Activated CD4-positive, alpha-beta T cell treated with anti-CD3 and anti-CD28 coated beads, Interleukin-2, amount 50 U/mL, for 4 hours (primary cell): Measurements from ENCODE around the gene CXCL12.

Source experiments
- DNase-seq, 2 experiments: peaks; one replicate each; pipeline ENCODE4 v3.0.0-alpha.2; 2020

CXCL12 gene

DNA sequence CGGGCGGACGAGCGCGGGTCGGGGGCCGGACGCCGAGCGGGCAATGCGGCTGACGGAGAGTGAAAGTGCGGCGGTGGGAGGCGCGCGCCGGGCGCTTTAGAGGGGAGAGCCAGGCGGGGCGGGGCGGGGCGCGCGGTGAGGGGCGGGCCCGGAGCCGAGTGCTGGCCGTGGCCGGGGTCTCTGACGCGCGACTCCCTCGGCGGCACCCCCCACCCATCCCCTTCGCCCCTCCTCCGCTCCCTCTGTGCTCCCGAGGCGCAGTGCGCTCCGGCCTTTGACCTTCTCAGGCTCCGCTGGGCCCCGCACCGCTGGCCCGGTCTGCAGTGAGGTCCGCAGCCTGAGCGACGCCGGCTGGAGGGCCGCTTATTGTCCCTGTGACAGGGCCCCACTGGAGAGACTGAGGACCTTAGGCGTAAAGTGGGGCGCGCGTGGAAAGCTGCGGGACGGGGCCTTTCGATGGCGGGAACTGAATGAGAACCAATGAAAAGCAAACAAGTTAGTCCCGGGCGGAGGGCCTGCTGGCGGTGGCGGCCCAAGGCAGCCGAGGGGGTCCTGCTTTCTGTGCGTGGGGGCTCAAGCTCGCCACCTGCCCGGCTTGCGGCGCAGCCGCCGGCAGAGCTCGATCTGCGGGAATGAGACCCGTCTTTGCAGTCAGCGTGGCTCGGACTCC lies at the start of gene CXCL12:
Gene CXCL12 (minus strand): TSS at position 72 of the 670 bp plus-strand sequence. CDS start 92 bp downstream, outside the sequence.
- DNase-seq, result no peak

GRCh38 chr10:44427479-44427878 lies 42.6 kb upstream of the CXCL12 start:
- DNase-seq, result no peak

GRCh38 chr10:44427037-44427436 lies 42.1 kb upstream of the CXCL12 start:
- DNase-seq, result no peak

- DNase-seq, result no peak
Measured at GRCh38 chr10:44426247-44427034, 41.5 kb upstream of the CXCL12 start.

DNA sequence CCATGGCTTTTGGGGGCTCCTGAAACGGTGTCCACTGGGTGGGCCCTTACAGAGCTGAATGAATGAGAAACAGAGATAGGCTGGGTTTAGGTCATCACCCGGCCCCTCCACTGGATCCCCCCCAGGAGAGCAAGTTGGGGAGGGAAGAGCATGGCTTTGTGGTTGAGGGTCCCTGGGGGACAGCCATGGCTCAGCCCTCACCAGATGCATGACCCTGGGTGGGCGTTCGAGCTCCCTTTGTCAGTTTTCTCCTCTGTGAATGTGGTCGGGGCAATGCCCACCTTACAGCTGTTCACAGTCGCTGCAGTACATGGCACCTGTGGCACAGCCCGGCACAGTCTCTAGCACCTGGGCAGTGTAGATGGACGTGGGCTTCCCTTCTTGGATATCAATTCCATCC lies 40.6 kb upstream of the CXCL12 start:
- DNase-seq, result no peak

- no peak for DNase-seq
Measured at GRCh38 chr10:44424957-44425356, 40.1 kb upstream of the CXCL12 start.

GRCh38 chr10:44424298-44424697 lies 39.4 kb upstream of the CXCL12 start:
- no peak for DNase-seq

DNA sequence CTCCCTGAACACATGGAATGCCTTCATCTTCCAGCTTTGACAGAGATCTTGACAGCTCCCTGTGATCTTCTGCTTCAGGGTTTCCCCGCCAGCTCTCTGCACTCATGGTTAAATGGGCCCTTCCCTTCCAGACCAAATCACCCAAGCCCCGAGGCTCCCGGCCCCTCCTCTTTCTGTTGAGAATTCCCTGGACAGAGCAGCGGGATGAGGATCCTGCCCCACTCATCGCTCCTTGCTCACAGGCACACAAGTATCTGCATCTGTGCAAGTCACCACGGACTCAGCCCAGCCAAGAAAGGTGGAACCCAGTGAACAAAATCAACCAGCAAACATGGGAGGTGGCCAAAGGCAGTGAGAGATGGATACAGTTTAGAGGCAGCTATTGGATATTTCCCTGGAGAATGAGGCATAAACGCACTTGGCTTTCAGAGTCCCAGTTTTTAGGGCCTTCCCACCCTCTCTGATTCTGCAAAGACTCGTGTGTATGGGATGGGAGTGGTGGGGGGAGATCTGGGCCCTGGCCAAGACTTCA lies 37.7 kb upstream of the CXCL12 start:
- no peak for DNase-seq

DNA sequence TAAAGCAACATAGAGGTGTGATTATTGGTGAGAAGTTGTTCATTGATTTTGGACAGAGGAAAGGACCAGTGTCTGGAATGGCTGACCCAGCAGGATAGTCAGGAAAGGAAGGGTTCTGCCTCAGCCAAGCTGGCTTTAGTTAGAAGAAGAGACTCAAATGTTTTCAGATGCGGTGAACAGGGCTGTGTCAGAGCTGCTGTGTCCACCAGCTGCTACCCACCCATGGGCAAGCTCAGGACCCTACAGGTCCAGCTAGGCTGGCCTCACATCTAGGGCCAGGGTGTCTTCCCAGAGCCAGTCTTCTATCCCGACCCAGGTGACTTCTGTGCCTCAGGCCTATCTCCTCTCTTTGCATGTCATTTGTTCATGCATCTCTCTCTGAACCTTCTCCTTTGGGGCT lies 37.3 kb upstream of the CXCL12 start:
- no peak for DNase-seq

DNA sequence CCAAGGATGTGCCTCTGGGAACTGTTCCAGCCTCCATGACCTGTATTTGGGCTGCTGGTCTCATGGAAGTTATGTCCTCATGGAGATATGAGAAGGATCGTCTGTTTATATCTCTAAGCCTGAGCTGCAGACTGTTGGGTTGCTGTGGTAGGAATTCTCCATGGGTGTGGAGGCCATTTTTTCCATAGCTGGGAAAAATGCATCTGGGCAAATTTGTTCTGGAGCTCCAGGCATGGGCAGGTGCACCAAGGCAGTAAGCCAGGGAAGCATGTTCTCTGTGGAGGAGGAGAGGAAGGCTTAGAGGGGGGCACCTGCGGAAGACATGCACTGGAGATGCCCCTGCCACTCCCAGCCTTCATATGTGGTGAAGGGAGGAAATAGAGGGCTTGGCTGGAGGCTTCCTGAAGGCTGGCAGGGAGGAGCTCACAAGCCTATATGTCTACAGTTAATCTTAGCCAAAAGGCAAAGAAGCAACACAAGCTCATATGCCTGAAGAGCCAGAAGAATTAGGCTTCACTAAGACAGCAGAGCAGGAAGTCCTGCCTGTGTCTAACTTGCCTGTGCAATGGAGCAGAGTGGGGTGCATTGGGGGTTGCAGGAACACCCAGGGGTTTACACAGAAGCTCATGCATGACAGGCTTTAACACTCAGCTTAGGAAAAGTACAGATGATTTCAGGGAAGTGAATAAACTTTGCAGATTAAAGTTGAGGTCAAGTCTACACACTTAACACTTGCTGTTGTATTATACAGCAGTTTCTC lies 35.1 kb upstream of the CXCL12 start:
- DNase-seq, result no peak

DNA sequence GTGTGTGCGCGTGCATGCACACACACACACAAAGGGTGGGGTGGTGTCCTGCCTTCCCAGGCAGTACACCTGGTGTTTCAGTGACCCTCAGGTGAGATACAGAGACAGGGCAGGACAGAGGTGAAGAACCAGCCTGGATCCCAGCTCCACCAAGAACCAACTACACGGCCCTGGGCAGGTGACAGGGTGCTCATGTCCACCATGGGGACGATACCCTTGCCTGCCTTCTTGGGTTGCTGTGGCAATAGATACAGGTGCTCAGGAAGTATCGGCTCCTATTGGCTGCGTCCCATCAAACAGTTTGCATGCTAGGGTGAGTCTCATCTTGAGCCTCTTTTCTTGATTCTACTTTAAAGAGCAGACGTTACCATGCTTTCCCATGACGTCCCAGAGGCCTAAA lies 33.7 kb upstream of the CXCL12 start:
- no peak for DNase-seq

DNA sequence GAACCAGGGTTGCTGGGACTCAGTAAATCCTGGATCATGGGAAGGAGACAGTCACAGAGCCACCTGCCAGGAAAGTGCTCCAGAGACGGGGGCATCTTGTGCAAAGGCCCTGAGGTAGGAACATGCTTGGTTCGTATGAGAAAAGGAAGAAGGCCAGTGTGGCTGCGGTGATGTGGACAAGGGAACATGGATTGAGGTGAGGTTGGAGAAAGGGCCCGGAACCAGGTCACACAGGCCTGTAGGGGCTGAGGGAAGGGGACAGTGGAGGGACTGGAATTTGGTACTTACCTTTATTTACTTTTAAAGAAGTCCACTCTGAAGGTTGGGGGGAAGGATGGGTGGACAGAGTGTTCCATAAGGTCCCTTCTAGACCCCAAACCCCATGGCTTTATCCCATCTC lies 32.9 kb upstream of the CXCL12 start:
- DNase-seq, result no peak

DNA sequence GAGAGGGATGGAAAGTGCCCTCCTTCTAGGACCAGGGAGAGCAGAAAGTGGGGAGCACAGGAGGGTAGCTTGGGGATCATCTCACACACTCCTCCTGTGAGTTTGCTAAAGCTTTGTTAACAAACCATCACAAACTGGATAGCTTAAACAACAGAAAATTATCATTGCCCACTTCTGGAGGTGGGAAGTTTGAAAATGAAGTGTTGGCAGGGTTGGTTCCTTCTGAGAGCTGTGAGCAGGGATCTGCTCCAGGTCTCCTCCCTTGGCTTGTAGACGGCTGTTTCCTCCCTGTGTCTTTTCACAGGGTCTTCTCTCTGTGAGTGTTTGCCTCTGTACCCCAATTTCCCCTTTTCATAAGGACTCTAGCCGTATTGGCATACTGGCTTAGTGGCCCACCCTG lies 32.0 kb upstream of the CXCL12 start:
- DNase-seq, result no peak

GRCh38 chr10:44416021-44416771 lies 31.3 kb upstream of the CXCL12 start:
- no peak for DNase-seq

DNA sequence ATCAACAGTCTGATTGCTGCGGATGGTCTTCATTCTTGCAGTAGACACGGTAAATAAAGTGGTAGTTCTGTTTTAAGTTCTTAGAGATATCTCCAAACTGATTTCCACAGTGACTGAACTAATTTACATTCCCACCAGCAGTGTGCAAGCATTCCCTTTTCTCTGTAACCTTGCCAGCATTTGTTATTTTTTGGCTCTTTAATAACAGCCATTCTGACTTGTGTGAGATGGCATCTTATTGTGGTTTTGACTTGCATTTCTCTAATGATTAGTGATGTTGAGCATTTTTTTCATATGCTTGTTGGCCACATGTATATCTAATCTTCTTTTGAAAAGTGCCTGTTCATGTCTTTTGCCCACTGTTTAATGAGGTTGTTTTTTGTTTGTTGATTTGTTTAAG lies 30.2 kb upstream of the CXCL12 start:
- DNase-seq, result no peak

GRCh38 chr10:44413416-44413815 lies 28.5 kb upstream of the CXCL12 start:
- no peak for DNase-seq

GRCh38 chr10:44411251-44411650 lies 26.4 kb upstream of the CXCL12 start:
- no peak for DNase-seq

DNA sequence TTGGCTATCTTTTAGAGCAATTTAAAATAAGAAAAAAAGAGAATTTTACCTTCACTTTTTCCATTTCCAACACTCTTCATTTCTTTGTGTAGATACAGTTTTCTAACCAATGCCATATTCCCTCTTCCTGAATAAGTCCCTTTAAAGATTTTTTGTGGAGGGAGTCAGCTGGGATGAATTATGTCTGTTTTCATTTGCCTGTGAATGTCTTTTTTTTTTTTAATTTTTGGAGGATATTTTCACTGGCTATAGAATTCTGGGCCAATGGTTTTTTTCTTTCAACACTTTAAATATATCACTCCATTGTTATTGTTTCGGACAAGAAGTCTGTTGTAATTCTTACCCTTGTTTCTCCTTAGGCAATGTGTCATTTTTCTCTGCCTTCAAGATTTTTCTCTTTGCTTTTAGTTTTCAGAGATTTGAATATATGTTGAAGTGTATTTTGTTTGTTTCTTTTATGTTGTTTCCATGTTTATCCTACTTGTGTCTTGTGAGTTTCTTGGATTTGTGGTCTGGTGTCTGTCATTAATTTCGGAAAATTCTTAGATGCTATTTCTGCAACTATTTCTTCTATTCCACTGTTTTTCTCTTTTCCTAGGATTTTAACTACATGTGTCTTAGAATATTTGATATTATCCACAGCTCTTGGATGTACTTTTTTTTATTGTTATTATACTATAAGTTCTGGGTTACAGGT lies 20.0 kb upstream of the CXCL12 start:
- DNase-seq, result no peak

DNA sequence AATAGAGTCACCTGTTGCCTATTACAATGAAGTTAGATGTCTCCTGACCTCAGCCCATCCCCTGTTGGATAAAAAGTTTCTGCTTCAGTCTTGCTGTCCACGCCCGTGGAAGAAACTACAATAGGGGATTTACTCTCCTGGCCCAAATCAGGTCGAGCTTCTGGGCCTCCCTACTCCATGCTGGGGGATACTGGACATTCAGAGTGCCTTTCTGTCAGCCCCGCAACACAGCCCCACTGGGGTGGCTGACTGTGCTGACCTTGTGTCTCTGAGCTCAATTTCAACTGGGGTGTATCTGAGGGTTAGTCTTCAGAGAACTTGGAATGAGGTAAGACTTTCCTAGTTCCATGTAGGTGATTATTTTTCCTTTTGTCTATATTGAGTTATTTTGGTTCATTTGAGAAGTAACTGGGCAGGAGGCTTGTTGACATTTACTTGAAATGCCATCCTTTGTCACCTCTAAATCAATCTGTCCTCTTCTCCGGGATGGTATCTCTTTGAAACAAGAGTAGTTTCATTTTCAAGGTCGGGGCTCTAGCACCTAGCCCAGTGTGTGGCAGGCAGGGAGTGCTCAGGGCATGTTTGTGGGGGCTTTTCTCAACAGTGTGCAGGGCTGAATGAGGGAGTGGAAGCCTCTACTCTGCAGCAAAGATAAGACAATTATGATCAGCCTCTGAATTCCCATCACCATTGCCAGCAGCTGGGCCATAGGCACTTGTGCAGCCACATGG lies 17.7 kb upstream of the CXCL12 start:
- no peak for DNase-seq

DNA sequence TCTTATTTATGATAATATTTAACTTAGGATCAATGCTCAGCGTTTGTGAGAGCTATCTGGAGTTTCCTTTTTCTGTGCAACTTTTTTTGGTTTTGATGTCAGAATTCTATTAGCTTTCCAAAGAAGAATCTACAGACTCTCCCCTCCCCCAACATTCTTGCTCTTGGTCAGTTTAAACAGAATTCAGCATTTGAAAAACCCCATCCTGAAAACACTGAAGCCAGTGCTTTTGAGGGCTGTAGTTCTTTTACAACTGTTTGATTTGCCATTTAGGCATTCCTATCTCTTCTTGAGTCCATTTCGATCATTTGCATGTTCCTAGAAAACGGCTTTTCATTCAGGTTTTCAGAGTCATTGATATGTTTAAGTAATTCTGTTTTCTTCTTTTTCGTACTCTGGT lies 15.6 kb upstream of the CXCL12 start:
- no peak for DNase-seq

GRCh38 chr10:44399659-44400451 lies 15.0 kb upstream of the CXCL12 start:
- DNase-seq, result no peak
